Muscle of back (tissue), 11 donors: Measurements from ENCODE around the gene ATXN1L. TPM values are rescaled to one million over a fixed set of nuclear protein-coding genes. Genes with fewer than 3 reads are reported as not detected.
"Not testable (repeated sequence)": the region's sequence is repeated elsewhere in the genome, so short reads cannot be mapped to it uniquely, and the experiment has no call there.

Experiments used
- DNase-seq, 3 donors: peaks; one replicate each; pipeline versions ENCODE4 v3.0.0 to v3.0.0-alpha.2; 2013
- polyA plus RNA-seq, 10 donors: library from polyadenylated mRNA; unstranded; fragments of 120-200 nt; gene quantifications; one replicate each; pipeline ENCODE4 v1.2.1, GENCODE V29; 2013; ENCODE audit not compliant: insufficient read length in 10 of 10

ATXN1L gene
- polyA plus RNA-seq, 10 donors, result 15.8 to 21.0 (median 18.4) TPM

GRCh38 chr16:71851746-71852145, 6.0 kb downstream of the ATXN1L start:
- peak in 2 of 3 donors; percentile 10 to 40 for DNase-seq

- DNase-seq, result no peak
These were observed 6.4 kb downstream of the ATXN1L start for GRCh38 chr16:71852158-71852557.

- DNase-seq, result no peak
These were observed 6.8 kb downstream of the ATXN1L start for GRCh38 chr16:71852561-71852960.

DNA sequence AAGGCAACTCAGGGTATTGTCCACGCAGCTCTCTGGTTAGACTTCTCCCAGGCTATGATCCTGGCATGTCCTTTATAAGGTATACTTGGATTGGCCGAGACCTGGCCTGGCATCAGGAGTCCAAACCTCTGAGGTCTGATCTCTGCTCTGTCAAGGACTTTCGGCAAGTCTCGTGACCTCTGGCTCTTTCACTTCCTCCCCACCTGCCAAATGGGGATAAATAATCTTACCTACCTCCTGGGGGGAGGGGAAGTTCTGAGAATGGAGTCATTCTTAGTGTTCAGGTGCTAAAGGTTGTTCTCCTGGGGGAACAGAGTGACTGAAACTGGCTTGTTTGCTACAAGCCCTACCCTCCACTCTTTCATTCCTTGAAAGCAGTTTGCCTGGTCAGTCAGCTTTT, 7.6 kb downstream of the ATXN1L start:
- no peak for DNase-seq

DNA sequence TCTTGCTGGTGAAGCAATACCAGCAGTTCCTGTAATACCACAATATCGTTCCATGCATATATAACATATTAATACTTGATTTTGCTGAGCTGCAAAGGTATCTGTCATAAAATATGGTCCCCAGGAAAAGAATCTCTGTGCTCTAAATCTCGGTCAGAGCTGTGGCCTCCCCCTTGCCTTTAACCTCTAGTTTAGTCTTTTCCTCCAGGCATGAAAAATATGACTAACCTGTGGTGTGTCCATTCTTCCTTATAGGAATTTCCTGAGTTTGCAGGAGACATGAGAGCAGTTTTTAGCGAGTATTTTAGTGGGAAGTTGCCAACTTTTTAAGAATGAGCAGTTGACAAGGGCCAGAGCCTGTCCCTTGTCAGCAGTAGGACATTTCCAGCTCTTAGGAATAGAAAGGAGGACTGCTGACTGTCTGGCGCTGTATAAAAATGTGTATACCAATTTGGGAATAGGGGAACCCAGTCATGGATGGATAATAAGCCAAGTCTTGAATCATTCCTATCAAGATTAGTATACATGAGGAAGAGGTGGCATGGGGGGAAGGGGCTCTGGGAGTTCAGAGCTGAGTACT, 8.7 kb downstream of the ATXN1L start:
- no peak for DNase-seq

GRCh38 chr16:71855937-71856662, 10.3 kb downstream of the ATXN1L start:
- DNase-seq, result no peak

- no peak for DNase-seq
These were observed 14.2 kb downstream of the ATXN1L start for GRCh38 chr16:71859762-71860521.

- no peak for DNase-seq
These were observed 18.2 kb downstream of the ATXN1L start for GRCh38 chr16:71863995-71864394.

GRCh38 chr16:71865173-71865863, 19.5 kb downstream of the ATXN1L start:
- DNase-seq, result no peak

GRCh38 chr16:71867175-71867574, 21.4 kb downstream of the ATXN1L start:
- not testable (repeated sequence) for DNase-seq

- peak; percentile 8 to 26 (median 15) for DNase-seq
These were observed 22.2 kb downstream of the ATXN1L start for GRCh38 chr16:71867939-71868338.

GRCh38 chr16:71869089-71869488, 23.3 kb downstream of the ATXN1L start:
- DNase-seq, result no peak

GRCh38 chr16:71870818-71871217, 25.0 kb downstream of the ATXN1L start:
- DNase-seq, result no peak

GRCh38 chr16:71873199-71873598, 27.4 kb downstream of the ATXN1L start:
- no peak for DNase-seq

DNA sequence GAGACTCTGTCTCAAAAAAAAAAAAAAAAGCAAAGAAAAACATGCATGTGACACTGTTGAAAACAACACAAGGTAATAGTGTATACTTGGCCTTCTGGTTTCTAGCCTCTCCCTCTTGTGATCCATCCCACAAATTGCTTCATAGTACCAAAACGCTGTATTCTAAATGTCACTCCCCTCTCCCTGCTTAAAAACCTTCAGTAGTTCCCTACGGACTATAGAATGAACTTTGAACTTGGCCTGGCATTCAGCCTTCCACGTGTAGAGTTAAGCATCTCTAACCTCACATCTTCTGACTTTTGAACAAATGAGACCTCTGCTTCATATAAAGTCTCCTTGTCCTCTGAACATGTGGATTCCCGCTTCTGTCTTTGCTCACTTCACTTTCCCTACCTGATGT, 33.1 kb downstream of the ATXN1L start:
- no peak for DNase-seq

- DNase-seq, result peak in 1 of 3 donors; percentile 11
These were observed 34.4 kb downstream of the ATXN1L start for GRCh38 chr16:71880176-71880575.

DNA sequence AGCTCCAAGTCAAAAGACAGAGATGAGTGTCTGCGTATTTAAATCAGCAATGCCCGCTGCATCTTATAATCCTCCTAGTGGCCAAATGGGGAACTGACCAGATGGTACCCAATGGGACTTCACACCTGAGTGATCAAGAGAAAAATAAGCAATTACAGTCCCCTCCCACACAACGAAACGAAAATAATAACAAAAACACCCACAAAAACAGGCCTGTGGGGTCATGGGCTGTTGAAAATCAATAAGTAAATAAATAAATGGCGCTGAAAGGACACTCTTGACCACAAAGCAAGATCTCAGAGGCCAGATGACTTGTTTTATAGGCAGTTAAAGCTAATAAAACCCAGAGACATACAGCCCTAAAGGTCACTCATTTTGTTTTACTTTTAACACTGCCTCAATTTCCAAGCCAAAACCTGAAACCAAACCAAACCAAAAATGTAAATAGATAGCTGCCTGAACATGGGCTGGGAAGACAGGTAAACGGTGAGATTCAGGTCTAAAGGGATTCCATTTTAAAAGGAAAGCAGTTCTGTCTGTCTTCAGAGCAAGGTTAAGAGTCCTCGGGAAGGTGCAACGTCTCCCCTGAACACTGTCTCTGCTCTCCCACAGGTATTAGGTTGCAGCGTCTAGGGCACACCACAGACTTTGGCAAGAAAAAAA, 36.9 kb downstream of the ATXN1L start:
- peak; percentile 69 to 83 (median 75) for DNase-seq

GRCh38 chr16:71883168-71883848, 37.5 kb downstream of the ATXN1L start:
- peak in 2 of 3 donors; percentile 48 to 68 for DNase-seq

DNA sequence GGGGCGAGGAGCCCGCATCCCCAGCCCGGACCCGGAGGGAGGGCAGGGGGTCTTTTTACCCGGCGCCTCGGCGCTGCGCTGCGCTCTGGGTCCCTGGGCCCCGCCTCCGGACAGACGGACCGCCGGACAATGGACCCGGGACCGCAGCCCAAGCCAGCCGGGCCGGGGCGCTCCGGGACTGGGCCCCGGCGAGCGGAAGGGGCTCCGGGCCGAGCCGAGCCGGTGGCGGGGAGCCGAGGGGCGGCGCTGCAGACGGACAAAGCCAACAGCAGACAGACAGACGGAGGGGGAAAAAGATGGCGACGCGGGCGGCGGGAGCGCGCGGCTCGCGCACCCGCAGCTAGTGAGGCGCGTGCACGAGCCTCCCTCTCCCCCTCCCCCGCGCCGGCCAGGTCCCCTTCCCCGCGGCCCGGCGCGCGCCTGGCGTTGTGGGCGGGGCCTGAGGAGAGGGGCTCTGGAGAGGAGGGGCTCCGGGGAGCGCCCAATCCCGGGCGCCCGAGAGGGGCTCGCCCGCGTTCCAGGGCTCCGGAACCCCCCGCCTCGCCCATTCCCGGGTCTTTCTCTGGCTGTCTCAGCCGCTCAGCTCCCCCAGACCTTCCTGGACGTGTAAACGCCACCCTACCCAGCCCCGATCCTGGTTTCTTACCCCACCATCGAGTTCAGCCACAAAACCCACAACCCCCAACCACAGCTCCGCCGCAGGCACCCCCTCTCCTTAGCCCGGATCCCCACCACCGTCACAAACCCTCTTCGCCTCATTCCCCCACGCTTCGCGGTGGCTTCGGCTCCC, 38.3 kb downstream of the ATXN1L start, which contains the start of gene ZNF821:
Gene ZNF821 (minus strand): TSS at position 334 of the 790 bp plus-strand sequence. CDS start 4,236 bp downstream, outside the sequence.
- peak; percentile 84 to 93 (median 90) for DNase-seq

DNA sequence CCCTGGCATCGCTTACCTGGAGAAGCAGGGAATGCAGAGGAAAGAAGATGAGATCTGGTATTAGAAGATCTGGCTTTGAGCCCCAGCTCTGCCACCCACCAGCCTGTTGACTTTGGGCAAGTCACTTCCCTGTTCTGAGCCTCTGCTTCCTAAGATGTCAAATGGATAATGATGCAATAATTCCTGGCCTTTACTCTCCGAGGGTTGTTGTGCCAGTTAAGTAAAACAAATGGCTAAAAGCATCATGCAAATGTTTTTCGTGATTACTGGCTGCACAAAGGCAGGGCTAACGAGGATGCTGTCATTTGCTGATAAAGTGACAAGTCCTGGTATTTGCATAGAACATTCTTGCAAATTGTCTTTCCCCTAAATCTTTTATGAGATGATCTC, 39.5 kb downstream of the ATXN1L start:
- no peak for DNase-seq
